Smooth muscle cell (in vitro differentiated cells): ENCODE results near the gene TFDP1. TPM values are rescaled to one million over a fixed set of nuclear protein-coding genes. Genes with fewer than 3 reads are reported as not detected.

Experiments
- DNase-seq: peaks from one replicate; lab custom pipeline; 2025; ENCODE audit not compliant: unreplicated experiment; lab: John Stamatoyannopoulos, UW
- H2AFZ ChIP-seq: fragments of 200-600 bp; sonication (generic); 2 replicates; pipeline ENCODE4 v1.6.0; 2016; ENCODE audit warnings: antibody characterized with exemption, low read depth, mild to moderate bottlenecking
- H3F3A ChIP-seq: fragments of 200-600 bp; sonication (generic); 2 replicates; pipeline ENCODE4 v1.6.0; 2017; ENCODE audit warnings: antibody characterized with exemption, low read depth
- H3K27ac ChIP-seq: fragments of 200-600 bp; sonication (generic); 2 replicates; pipeline ENCODE4 v1.5.1; 2016; ENCODE audit warnings: low read depth, mild to moderate bottlenecking
- H3K27me3 ChIP-seq: fragments of 200-600 bp; sonication (generic); 2 replicates; pipeline ENCODE4 v1.6.1; 2016; ENCODE audit warnings: low read depth, mild to moderate bottlenecking
- H3K36me3 ChIP-seq: fragments of 200-600 bp; sonication (generic); 2 replicates; pipeline ENCODE4 v1.5.1; 2016; ENCODE audit warnings: low read depth
- H3K4me1 ChIP-seq: fragments of 200-600 bp; sonication (generic); 2 replicates; pipeline ENCODE4 v1.5.1; 2016; ENCODE audit warnings: low read depth
- H3K4me2 ChIP-seq: fragments of 200-600 bp; sonication (generic); 2 replicates; pipeline ENCODE4 v1.6.0; 2016; ENCODE audit warnings: mild to moderate bottlenecking
- H3K4me3 ChIP-seq: fragments of 200-600 bp; sonication (generic); 2 replicates; pipeline ENCODE4 v1.5.1; 2016; ENCODE audit warnings: mild to moderate bottlenecking
- H3K79me2 ChIP-seq: fragments of 200-600 bp; sonication (generic); 2 replicates; pipeline ENCODE4 v1.6.0; 2016; ENCODE audit warnings: low read depth, mild to moderate bottlenecking
- H3K9ac ChIP-seq: fragments of 200-600 bp; sonication (generic); 2 replicates; pipeline ENCODE4 v1.6.0; 2016; ENCODE audit warnings: low read depth
- H3K9me3 ChIP-seq: fragments of 200-600 bp; sonication (generic); replicated peaks from 2 replicates; pipeline ENCODE4 v1.5.1; 2016; ENCODE audit warnings: low read depth
- H4K20me1 ChIP-seq: fragments of 200-600 bp; sonication (generic); 2 replicates; pipeline ENCODE4 v1.6.0; 2016; ENCODE audit warnings: low read depth
- WGBS: methylation state at CpG from one replicate; pipeline ENCODE4 v1.1.7; 2016; ENCODE audit warnings: low lambda C conversion rate; 5-methylcytosine and 5-hydroxymethylcytosine counted together
- polyA plus RNA-seq: library from polyadenylated mRNA; unstranded; fragments of >200 nt; fragmentation: Nextera tagmentation; extraction: Ambion mirVana; gene quantifications from 2 replicates; pipeline ENCODE4 v1.2.1, GENCODE V29; 2016
- total RNA-seq: library from RNA; depleted of rRNA; stranded (reverse); fragments of >200 nt; gene quantifications from 2 replicates; pipeline ENCODE4 v1.2.3, GENCODE V29; 2014
- TF ChIP-seq, protein P1 (sequence below): fragments of 200-600 bp; sonication (generic); IDR thresholded peaks from 2 replicates; pipeline ENCODE4 v1.5.1; 2017; ENCODE audit warnings: borderline replicate concordance, mild to moderate bottlenecking, antibody characterized with exemption; ENCODE audit not compliant: insufficient read depth, poor library complexity, severe bottlenecking

The TFDP1 gene
- total and polyA plus RNA-seq, 2 experiments from 2014 or later, result 52.8 to 53.6 TPM

DNA sequence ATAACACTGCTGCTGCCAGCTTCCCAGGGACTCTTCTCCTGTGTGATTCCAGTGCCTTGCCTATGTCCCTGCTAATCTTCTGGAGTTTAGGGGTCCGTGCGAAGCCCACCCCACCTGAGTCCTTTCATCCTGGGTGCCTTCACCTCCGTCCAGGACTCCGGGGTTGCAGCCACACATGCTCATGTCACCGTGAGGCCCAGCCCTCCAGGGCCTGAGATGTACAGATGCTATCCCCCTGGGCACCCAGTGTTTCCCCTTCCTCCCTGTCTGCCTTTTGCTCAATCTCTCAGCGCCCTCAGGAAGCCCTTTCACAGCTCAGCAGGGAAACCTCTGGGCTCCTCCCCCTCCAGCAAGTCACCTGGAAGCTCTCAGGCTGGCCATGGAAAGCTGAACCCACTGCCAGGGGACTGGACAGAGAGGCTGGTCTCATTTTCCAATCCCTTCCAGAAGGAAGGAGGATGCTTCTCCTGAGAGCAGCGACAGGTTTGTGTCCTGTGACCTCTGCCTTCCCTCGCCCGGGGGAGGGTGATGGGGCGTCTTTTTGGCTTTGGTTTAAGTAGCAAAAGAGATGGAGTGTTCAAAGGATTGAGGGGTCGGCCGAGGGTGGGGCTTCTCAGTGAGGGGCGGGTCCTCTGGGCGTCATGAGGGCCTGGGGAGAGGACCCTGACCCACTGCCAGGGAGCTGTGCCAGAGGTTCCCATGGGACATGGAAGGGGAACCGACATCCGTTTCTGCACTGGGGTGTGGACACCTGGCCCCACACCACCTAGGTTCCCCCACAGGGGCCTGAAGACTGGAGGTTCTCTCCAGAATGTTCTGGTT is 30.8 kb upstream of the TFDP1 start:
- Histone ChIP-seq H3K79me2 (no peaks in the 10 kb centered on the region), H3K36me3 (no peaks in the 10 kb centered on the region), H3K4me2 (no peak overlapping the region), H3K9me3 (no peaks in the 10 kb centered on the region), H4K20me1 (peaks cover 18% of the 10 kb centered on the region), H3K4me3 (no peak overlapping the region), H3K27ac (no peak overlapping the region), H3K4me1 (no peaks in the 10 kb centered on the region), H3K9ac (no peak overlapping the region), H2AFZ (no peak overlapping the region), H3F3A (no peaks in the 10 kb centered on the region), H3K27me3 (no peaks in the 10 kb centered on the region)
- WGBS, result 96% methylated on average over 15 of the region's 16 CpGs
- TF ChIP-seq, protein P1, sequence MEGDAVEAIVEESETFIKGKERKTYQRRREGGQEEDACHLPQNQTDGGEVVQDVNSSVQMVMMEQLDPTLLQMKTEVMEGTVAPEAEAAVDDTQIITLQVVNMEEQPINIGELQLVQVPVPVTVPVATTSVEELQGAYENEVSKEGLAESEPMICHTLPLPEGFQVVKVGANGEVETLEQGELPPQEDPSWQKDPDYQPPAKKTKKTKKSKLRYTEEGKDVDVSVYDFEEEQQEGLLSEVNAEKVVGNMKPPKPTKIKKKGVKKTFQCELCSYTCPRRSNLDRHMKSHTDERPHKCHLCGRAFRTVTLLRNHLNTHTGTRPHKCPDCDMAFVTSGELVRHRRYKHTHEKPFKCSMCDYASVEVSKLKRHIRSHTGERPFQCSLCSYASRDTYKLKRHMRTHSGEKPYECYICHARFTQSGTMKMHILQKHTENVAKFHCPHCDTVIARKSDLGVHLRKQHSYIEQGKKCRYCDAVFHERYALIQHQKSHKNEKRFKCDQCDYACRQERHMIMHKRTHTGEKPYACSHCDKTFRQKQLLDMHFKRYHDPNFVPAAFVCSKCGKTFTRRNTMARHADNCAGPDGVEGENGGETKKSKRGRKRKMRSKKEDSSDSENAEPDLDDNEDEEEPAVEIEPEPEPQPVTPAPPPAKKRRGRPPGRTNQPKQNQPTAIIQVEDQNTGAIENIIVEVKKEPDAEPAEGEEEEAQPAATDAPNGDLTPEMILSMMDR, result no peak
- DNase-seq, result no peak

DNA sequence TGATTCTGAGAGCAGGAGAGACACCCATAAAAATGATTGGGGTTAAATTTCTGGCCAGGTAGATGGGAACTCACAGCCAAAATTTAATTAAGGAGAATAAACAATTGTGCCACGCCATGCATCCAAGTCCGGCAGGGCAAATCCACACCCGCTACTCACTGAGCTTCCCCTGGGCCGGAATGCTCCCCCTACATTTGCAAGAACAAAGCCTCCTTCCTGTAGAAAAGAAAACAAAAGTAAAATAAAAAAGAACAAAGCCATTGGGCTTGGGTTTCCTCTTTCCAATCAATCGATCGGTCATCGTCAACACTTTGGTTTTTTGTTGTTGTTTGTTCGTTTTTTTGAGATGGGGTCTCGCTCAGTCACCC is 30.2 kb upstream of the TFDP1 start:
- Histone ChIP-seq H3K4me2 (no peak overlapping the region), H3K4me1 (no peaks in the 10 kb centered on the region), H3K4me3 (no peak overlapping the region), H3K27me3 (no peaks in the 10 kb centered on the region), H3K9ac (no peak overlapping the region), H3K9me3 (no peaks in the 10 kb centered on the region), H4K20me1 (peaks cover 12% of the 10 kb centered on the region), H3F3A (no peaks in the 10 kb centered on the region), H3K27ac (no peak overlapping the region), H3K36me3 (no peaks in the 10 kb centered on the region), H2AFZ (no peak overlapping the region), H3K79me2 (no peaks in the 10 kb centered on the region)
- DNase-seq, result no peak
- WGBS, result 98% methylated on average over 9 of the region's 9 CpGs
- TF ChIP-seq, protein P1, result no peak

DNA sequence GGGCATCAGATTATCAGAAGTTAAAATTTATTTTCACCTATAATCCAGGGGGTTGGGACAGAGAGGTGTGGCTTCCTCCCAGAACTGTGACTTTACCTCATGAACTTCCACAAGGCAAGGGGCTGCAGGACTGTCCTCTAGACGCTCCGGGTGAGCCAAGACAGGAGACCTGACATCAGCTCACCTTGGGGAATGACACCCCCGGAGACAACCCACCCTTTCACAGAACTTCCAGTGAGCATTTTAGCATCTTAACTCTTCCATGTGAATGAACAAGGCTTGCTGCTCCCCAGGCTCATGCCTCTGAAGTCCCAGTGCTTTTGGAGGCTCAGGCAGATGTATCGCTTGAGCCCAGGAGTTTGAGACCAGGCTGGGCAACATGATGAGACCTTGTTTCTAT is 29.4 kb upstream of the TFDP1 start:
- TF ChIP-seq, protein P1, result no peak
- no peak overlapping the region for H3K9ac ChIP-seq
- H3K27ac ChIP-seq, result no peak overlapping the region
- H4K20me1 ChIP-seq, result peaks cover 9% of the 10 kb centered on the region
- H3K27me3 ChIP-seq, result no peaks in the 10 kb centered on the region
- H3K4me3 ChIP-seq, result no peak overlapping the region
- no peak overlapping the region for H2AFZ ChIP-seq
- no peaks in the 10 kb centered on the region for H3K4me1 ChIP-seq
- H3F3A ChIP-seq, result no peaks in the 10 kb centered on the region
- 96% methylated on average over 4 of the region's 4 CpGs for WGBS
- no peaks in the 10 kb centered on the region for H3K9me3 ChIP-seq
- H3K4me2 ChIP-seq, result no peak overlapping the region
- DNase-seq, result no peak
- no peaks in the 10 kb centered on the region for H3K79me2 ChIP-seq
- H3K36me3 ChIP-seq, result no peaks in the 10 kb centered on the region

DNA sequence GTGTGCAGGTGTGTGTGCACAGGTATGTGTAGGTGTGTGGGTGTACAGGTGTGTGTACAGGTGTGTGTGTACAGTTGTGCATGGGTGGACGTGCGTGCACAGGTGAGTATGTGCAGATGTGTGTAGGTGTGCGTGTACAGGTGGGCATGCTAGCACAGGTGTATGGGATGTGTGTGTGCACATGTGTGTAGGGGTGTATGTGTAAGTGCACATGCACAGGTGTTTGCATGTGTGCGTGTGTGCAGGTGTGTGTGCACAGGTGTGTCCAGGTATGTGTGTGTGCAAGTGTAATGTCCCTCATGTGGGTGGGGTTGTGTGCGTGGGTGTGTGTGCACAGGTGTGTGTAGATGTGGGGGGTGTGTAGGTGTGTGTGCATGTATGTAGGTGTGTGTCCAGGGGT is 27.5 kb upstream of the TFDP1 start:
- Histone ChIP-seq H3K4me3 (no peak overlapping the region), H3K9me3 (no peaks in the 10 kb centered on the region), H3K79me2 (no peaks in the 10 kb centered on the region), H3K36me3 (no peaks in the 10 kb centered on the region), H4K20me1 (peaks cover 4% of the 10 kb centered on the region), H2AFZ (no peak overlapping the region), H3K4me1 (no peaks in the 10 kb centered on the region), H3K27me3 (no peaks in the 10 kb centered on the region), H3K4me2 (no peak overlapping the region), H3F3A (no peaks in the 10 kb centered on the region), H3K9ac (no peak overlapping the region), H3K27ac (no peak overlapping the region)
- TF ChIP-seq, protein P1, result no peak
- WGBS, result 99% methylated on average over 5 of the region's 5 CpGs
- no peak for DNase-seq
